Type B pancreatic cell (in vitro differentiated cells): Measurements from ENCODE around the gene PAGR1. TPM values are rescaled to one million over a fixed set of nuclear protein-coding genes. Genes with fewer than 3 reads are reported as not detected.

Source experiments
- DNase-seq: peaks from one replicate; pipeline ENCODE4 v3.0.0; 2021; ENCODE audit warnings: mixed read lengths; ENCODE audit not compliant: unreplicated experiment; ENCODE audit errors: extremely low spot score
- H3K27ac Mint-ChIP-seq: 2 replicates; pipeline ENCODE4 v1.8.0; 2021; ENCODE audit warnings: mild to moderate bottlenecking, mixed read lengths
- H3K27me3 Mint-ChIP-seq: 2 replicates; pipeline ENCODE4 v1.8.0; 2021; ENCODE audit warnings: mixed read lengths
- H3K36me3 Mint-ChIP-seq: 2 replicates; pipeline ENCODE4 v1.8.0; 2021; ENCODE audit warnings: mixed read lengths
- H3K4me1 Mint-ChIP-seq: one replicate; pipeline ENCODE4 v1.8.0; 2021; ENCODE audit warnings: mixed read lengths; ENCODE audit not compliant: unreplicated experiment
- H3K4me3 Mint-ChIP-seq: 2 replicates; pipeline ENCODE4 v1.8.0; 2021; ENCODE audit warnings: mild to moderate bottlenecking, mixed read lengths
- H3K9me3 Mint-ChIP-seq: 2 replicates; pipeline ENCODE4 v1.8.0; 2021; ENCODE audit warnings: mixed read lengths
- CTCF ChIP-seq: fragments of 200-600 bp; sonication (generic); conservative IDR thresholded peaks from 2 replicates; pipeline ENCODE4 v1.5.0; 2021; ENCODE audit warnings: antibody characterized with exemption, mild to moderate bottlenecking
- total RNA-seq: library from RNA; stranded (reverse); gene quantifications from 2 replicates; pipeline ENCODE4 v1.2.1, GENCODE V29; 2021; ENCODE audit warnings: low replicate concordance

PAGR1 gene
- total RNA-seq, 1 donor from 2014 or later = 33.5 TPM

GRCh38 chr16:29811170-29811895, 4.6 kb upstream of the PAGR1 start:
- Mint-ChIP-seq H3K4me3 (peak overlapping the region; percentile 90), H3K4me1 (peaks cover 32% of the 10 kb centered on the region), H3K27me3 (peaks cover 4% of the 10 kb centered on the region), H3K36me3 (peaks cover 5% of the 10 kb centered on the region), H3K27ac (peak overlapping the region; percentile 93), H3K9me3 (no peaks in the 10 kb centered on the region)
- no peak for TF ChIP-seq CTCF
- DNase-seq = peak; percentile 91

- no peak for DNase-seq
- no peak for TF ChIP-seq CTCF
- Mint-ChIP-seq H3K9me3 (no peaks in the 10 kb centered on the region), H3K36me3 (peaks cover 5% of the 10 kb centered on the region), H3K4me1 (peaks cover 37% of the 10 kb centered on the region), H3K27ac (peak within 1 kb of the TSS; percentile 93), H3K4me3 (peak within 1 kb of the TSS; percentile 90), H3K27me3 (peaks cover 4% of the 10 kb centered on the region)
These were observed 3.9 kb upstream of the PAGR1 start, which contains the start of gene PRRT2 for GRCh38 chr16:29811896-29812665. Gene PRRT2, plus strand, starts transcription at chr16:29812193. Its CDS starts 862 bp downstream, at chr16:29813055.

GRCh38 chr16:29812754-29813643, 3.0 kb upstream of the PAGR1 start:
- no peak for TF ChIP-seq CTCF
- peaks cover 4% of the 10 kb centered on the region for H3K27me3 Mint-ChIP-seq

GRCh38 chr16:29813644-29814562, 2.0 kb upstream of the PAGR1 start:
- H3K9me3 Mint-ChIP-seq = no peaks in the 10 kb centered on the region
- no peak for DNase-seq
- H3K36me3 Mint-ChIP-seq = peaks cover 5% of the 10 kb centered on the region
- H3K4me1 Mint-ChIP-seq = peaks cover 33% of the 10 kb centered on the region
- no peak overlapping the region for H3K27ac Mint-ChIP-seq
- H3K4me3 Mint-ChIP-seq = peak overlapping the region; percentile 68
- no peak for TF ChIP-seq CTCF
- peaks cover 4% of the 10 kb centered on the region for H3K27me3 Mint-ChIP-seq

More at GRCh38 chr16:29812754-29813643, 3.0 kb upstream of the PAGR1 start:
- no peak for DNase-seq
- Mint-ChIP-seq H3K27ac (no peak overlapping the region), H3K9me3 (no peaks in the 10 kb centered on the region), H3K4me3 (peak overlapping the region; percentile 90), H3K36me3 (peaks cover 5% of the 10 kb centered on the region), H3K4me1 (peaks cover 40% of the 10 kb centered on the region)
